ENCODE data around the gene CCDC92B.
A peak's percentile ranks its signal among the peaks of the same experiment; 100 is the strongest.
"Not testable (repeated sequence)": the region's sequence is repeated elsewhere in the genome, so short reads cannot be mapped to it uniquely, and the experiment has no call there.

CCDC92B gene

DNA sequence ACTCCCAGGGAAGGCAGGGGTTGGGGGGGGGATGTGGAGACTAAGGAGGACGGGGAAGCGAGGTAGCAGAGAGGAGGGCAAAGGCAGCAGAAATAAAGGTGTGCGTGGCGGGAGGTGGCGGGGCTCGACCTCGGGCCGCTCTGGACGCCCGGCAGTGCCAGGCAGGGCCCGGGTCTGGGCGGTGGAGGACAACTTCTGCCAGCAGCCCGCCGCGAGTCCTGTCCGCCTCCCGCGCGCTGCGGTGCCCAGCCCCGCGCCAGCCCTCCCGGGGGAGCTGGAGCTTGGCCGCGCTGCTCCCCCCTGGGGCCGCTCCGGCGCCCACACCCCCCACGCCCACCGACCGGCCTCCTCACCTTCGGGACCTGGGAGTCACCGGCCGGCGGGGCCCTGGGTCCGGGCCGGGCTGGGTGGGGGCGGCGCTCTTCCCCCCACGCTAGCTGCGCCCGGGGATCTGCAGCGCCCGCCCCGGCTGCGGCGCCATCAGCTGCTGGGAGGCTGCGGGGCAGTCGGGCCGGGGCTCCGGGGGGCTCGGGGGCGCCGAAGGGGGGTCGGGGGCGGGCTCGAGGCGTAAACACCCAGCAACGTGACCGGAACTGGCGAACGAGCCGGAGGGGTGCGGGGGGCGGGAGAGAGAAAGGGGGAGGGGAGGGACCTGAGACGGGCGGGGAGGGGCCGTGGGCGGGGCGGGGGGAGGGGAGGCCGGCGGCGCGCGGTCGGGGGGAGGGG lies at the start of gene CCDC92B:
Gene CCDC92B (minus strand): TSS at position 595 of the 726 bp plus-strand sequence. CDS start 14,507 bp downstream, outside the sequence.
- DNase-seq, result no peak

DNA sequence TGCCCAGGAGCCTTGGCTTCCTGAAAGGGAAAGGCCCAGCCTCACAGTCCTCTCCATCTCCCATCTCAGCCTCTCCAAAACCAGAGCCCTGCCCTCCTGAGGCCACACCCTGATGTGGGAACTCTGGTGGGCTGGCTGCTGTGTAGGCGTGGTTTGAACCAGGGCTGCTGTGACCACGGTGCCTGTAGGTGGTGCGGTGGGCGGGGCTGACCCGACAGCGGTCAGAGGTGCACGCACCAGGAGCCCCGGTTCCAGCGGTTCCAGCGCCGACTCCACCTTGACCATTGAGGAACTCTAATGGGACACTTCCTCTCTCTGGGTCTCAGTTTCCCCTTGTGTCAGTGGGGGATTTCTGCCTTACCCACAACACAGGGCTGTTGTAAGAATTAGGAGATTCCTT lies 49.2 kb upstream of the CCDC92B start:
- peak; percentile 40 for DNase-seq

DNA sequence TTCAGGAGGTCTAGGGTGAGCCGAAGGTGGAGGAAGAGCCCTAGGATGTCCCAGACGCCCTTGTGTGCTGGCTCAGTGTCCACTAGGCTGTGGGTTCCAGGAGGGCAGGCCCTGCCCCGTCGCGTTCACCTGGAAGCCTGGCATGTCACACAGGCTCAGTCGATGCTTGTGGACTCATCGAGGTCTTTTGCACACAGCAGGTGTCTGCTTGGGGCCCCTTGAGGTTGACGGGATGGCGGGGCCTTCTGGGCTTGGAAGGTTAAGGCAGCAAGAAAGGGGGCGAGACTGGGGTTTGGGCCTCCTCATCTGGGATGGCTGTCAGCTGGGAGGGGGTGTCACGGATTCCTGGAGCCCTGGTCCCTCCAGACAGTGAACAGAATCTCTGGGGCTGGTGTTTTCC lies 48.7 kb upstream of the CCDC92B start:
- no peak for DNase-seq

DNA sequence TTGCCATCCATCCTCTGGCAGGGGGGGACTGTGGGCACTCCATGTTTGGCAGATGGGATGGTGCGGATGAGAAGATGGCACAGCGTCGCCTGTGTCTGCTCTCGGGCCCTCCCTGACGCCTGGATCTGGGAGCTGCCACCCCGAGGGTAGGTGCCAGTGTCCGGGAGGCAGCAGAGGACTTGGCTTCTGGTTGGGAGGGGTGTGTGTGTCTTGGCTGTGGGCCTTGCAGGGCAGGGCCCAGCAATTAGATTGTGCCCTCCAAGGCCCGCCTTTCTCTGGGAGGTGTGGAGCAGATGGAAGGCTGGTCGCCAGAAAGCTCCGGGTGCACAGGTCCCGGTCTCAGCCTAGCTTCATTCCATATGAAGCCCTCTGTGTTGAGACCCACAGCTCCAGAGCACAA lies 48.2 kb upstream of the CCDC92B start:
- DNase-seq, result no peak

DNA sequence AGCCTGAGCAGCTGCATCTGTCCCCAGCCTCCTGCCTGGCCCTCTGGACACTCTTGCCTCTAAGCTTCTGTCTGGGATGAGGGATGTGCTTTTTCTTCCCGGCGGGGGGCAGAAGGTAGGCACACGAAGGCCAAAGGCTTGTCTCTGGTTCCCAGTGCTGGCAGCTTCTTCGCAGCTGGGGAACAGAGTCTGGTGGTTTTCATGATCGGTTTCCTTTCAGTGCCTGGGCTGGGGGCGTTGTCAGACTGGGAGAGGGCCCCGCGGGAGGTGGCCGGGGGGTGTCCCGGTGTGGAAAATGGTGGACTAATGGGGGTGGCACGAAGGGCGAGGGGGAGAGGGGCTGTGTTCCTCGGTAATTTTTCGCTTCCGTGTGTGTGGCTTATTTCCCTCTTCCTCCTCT lies 47.8 kb upstream of the CCDC92B start:
- DNase-seq, result no peak

DNA sequence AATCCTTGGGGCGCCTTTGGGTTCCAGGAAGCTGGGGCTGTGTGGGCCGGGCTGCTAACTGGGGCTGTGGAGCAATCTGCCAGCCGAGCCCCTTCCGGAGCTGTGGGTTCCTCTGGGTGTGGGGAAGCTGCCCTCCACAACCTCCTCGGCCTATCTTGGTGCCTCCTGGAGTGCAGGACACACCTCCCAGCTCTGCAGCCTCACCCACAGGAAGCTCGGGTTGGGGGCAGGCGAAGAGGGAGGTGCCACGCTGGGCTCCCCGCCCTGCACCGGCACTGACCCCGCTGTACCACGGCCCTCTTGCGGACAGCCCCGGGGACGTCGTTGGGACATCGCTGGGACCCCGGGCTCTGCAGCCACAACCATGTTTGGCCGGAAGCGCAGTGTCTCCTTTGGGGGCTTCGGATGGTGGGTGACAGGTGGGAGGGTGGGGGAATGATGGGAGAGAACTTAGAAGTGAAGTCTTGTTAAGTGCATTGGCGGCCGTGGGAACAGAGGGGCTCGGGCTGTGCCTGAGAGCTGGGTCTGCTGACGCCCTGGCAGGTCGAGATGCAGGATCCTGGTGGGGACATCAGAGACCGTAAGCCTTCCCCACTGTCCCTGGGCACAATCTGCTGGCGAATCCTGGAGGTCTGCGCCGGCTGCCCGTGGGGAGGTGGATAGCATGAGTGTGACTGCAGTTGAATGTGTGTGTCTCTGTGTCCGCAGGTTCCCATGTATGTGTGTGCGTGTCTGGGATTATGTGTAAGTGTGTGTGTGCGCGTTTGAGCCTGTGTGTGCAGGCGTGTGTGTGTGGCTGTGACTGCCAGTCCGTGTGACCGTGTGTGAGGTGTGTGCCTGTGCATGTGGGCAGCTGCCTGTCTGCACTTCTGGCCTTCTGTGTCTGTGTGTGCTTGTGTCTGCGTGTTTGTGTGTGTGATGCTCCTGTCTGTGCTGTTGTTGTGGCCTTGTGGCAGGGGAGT lies 47.0 kb upstream of the CCDC92B start, which contains the start of gene RAP1GAP2:
Gene RAP1GAP2 (plus strand): TSS at position 275 of the 962 bp plus-strand sequence. CDS start 90 bp downstream, at position 365.
- peak; percentile 95 for DNase-seq

DNA sequence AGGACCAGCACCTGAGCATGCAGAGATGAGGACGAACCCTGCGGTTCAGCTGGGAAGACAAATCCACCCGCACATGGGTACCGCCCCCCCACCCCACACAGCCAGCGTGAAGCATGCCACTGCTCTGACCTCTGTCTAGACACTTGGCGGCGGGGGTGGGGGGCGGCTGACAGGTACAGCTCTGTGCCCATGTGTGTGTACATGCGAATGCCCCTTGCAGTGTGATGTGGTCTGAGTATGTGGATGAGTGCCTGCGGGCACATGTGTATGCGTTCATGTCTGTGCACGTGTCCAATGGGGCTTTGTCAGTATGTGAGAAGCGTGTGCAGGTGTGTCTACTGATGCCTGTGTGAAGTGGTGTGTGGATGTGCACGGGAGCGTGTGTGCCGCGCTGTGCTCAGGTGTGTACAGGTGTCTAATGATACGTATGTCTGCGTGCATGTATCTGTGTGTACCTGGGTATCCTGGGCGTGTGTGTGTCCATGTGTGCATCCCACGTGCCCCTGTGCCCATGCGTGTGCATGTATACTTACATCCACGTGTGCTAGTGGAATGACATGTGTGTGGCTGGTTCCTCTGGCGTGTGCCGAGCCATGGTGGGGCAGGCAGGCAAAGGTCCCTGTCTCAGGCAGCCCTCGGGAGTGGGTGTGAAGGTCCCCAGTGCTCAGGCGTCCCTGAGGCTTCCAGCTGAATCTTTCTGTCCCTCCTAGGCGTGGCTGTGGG lies 46.1 kb upstream of the CCDC92B start:
- no peak for DNase-seq

DNA sequence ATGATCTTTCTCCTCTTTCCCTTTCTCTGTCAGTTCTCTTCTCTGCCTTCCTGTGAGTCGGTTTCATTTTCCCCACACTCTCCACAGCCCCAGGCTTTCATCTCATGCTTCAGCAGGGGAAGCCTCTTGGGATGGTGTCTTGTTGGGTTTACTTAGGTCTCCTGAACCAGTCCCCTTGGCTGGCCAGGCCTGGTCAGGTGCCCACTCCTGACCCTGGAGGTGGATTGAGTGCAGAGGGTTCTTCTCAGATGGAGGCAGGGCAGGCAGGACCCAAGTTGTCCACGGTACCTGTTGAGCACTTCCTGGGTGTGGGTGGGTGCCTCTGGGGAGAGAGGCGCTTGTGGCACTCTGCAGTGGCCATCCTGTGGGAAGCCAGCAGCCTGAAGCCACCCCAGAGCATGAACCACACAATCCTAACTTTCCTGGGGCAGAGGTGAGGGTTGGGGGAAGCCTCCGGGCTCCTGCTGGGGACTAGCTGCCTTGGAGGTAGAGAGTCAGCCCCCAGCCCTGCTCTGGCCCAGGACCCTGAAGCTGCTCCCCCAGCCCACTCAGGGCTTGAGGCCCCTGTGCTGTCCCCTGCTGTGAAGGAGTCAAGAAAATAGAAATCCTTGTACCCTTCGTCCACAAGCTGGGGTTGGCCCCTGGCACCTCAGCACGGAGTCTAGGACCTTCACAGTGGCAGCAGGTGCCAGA lies 44.8 kb upstream of the CCDC92B start:
- no peak for DNase-seq

DNA sequence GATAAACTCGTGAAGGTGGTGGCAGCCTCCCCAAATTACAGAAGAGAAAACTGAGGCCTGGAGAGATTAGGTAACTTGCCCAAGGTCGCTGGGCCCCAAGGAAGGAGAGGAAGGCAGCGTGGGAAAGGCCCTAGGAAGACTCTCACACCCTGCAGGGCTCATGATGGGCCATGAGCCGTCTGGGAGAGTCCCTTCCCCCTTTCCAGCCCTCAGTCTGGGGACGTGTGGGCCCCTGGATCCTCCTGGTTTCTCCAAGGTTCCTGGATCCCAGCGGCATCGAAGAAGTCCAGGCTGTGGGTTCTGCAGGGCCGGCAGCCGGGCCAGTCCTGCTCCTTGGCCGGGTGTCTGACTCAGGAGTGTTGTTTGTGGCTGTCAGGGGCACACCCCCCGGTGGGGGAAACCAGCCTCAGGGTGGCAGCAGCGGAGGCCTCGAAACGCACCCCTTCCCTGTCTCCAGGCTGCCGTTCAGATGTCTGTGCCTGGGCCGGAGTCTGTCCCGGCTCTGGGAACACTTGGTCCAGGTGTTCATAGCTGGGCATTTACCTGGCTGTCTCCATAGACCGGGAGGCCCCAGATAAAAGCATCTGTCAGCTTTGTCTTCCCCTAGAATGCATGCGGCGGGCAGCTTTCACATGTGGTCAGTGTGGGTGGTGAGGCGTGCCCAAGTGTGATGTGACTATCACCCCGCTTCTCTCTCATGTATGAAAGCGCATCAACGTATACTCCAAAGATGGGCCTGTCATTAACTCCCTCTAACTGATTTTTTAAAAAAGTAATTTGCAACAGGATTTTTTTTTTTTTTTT lies 43.1 kb upstream of the CCDC92B start:
- peak; percentile 31 for DNase-seq

DNA sequence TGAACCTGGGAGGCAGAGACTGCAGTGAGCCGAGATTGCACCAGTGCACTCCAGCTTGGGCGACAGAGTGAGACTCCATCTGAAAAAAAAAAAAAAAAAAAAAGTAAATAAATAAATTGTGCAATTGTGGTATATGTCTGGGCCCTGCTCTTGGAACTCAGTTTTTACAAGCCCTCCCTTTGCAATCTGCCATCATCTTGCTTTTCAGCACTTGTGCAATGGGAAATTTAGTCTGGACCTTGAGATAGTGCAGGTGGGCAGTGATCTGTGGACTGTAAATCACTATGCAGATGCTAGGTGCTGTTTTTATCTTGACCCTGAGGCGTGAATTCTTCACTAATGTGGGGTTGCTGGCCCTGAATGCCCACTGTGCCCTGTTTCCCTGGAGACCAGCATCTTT lies 40.2 kb upstream of the CCDC92B start:
- DNase-seq, result peak; percentile 63

DNA sequence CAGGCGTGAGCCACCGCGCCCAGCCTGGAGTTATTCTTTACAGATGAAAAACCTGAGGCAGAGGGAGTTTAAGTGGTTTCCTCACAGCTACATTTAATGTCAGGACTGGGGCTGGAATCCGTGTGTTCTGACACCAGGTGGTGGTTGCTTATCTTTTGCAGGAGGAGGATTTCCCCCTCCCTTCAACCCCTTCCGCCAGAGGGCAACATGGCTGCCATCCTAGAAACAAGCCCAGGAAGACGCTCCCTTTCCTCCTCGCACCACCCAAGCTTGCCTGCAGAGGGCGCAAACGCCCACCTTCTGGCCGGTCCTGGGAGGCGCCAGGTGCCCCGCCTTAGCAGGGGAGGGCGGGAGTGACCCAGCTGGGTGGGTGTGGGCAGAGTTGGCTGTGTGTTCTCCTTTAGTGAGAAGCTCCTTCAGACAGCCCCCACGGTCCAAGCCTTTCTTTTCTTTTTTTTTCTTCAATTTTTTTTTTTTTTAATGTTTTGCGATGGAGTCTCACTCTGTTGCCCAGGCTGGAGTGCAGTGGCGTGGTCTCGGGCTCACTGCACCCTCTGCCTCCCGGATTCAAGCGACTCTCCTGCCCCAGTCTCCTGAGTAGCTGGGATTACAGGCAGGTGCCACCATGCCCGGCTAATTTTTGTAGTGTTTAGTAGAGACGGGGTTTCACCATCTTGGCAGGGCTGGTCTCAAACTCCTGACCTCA lies 36.9 kb upstream of the CCDC92B start:
- DNase-seq, result peak; percentile 95

DNA sequence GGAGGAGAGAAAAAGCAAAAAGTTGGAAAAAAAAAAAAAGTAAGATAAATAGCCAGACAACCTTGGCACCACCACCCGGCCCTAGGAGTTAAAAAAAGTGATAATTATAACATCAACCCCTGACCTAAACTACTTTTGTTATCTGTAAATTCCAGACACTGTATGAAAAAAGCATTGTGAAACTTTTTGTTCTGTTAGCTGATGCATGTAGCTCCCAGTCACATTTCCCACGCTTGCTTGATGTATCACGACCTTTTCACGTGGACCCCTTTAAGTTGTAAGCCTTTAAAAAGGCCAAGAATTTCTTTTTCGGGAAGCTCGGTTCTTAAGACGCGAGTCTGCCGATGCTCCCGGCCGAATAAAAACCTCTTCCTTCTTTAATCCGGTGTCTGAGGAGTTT lies 35.9 kb upstream of the CCDC92B start:
- DNase-seq, result peak; percentile 90

DNA sequence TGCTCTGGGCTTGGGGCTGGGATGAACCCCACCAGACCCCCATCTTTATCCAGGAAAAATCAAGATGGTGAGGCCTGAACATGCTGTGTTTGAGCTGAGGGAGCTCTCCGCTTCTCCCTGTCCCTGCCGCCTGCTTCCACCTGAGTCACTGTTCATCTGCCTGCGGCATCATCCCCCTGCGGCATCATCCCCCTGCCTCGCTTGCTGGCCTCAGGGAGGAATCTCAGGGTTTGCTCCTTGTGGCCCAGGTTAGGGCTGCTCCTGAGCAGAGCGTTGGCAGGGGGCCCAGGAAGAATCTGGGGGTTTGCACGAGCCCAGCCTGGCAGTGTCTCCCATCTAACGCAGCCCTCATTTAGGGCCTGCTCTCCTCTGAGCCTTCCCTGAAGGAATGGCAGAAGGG lies 35.4 kb upstream of the CCDC92B start:
- DNase-seq, result no peak

DNA sequence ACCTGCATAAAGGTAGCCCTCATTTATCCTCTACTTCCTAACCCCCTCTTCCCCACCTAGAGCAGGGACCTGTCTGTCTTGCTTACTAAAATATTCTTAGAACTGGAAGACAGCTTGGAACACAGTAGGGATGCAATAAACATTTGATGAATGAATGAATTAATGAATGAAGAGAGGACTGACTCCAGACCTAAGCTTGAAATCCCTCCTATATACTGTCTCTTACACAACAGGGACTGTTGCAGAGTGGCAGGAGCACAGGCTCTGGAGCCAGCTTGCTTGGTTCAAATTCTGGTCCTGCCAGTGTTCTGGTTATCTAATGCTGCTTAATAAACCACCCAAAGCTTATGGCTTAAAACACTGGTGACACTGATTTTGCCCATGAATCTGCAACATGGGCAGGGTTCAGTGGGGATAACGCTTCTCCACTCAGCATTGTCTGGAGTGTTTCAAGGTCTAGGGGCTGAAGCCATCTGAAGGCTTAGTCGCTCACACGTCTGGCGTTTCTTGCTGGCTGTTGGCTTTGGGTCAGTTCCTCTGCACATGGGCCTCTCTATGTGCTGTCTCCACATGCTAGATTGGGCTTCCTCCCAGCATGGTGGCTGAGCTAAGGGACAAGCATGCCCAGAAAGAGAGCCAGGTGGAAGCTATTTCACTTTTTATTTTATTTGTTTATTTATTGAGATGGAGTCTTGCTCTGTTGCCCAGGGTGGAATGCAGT lies 34.0 kb upstream of the CCDC92B start:
- DNase-seq, result no peak

DNA sequence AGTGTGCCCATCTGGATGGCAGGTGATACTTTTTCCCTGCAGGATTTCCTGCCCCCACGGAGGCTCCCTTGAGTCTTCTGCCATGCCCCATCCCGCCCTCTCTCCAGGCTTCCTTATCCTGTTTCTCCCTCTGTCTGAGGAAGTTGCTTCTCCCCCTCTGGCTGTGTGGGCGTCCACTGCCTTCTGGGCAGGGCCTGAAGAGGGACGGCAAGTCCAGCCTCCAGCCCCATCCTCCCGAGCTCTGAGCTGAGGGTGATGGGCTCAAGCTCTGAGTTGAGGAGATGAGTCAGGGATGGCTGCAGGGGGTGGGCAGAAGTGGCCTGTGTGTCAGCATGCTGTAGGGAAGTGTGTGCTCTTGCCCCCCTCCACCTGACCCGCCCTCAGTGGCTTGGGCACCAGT lies 32.6 kb upstream of the CCDC92B start:
- DNase-seq, result no peak

DNA sequence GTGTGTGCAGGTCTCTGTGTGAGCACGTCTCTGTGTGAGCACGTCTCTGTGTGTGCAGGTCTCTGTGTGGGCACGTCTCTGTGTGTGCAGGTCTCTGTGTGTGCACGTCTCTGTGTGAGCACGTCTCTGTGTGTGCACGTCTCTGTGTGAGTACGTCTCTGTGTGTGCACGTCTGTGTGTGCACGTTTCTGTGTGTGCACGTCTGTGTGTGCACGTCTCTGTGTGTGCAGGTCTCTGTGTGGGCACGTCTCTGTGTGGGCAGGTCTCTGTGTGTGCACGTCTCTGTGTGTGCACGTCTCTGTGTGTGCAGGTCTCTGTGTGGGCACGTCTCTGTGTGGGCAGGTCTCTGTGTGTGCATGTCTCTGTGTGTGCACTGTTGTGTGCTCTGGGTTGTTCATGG lies 32.1 kb upstream of the CCDC92B start:
- not testable (repeated sequence) for DNase-seq

DNA sequence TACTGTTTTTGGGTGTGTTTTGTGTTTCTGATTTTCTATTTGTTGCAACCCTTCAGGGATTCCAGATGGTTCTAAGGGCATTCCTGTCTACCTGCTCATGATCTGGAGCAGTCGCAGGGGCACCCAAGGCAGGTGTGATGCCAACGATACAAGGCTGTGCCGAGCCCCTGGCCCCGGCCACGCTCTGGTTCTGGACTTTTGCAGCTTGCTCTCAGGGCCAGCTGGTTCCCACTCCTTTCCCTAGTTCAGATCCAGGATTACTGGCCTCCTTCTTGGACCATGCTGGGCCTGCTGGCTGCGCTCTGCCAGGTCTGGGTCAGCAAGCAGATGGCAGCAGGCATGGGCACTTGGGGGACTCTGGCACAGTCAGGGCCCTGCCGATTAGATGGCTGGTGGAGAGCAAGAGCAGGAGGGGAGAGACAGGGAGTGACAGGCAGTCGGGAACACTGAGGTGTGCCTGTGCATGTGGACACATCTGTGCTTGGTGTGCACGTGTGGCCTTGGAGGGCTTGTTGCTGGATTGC lies 31.5 kb upstream of the CCDC92B start:
- DNase-seq, result no peak

DNA sequence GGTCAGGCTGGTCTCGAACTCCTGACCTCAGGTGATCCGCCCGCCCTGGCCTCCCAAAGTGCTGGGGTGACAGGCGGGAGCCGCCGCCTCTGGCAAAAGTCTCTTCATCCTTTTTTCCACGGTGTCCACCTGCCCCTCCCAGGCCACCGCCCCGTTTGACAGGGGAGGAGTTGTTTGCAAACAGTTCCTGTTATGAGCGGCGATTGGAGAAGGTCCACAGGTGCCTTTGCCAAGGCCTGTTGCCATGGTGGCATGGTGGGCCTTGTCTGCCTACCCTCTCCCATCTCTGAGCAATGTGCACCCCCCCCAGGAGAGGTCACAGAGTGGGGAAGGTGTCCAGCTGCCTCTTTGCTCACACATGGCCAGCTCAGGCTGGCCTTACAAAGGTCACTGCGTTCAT lies 30.8 kb upstream of the CCDC92B start:
- DNase-seq, result no peak

DNA sequence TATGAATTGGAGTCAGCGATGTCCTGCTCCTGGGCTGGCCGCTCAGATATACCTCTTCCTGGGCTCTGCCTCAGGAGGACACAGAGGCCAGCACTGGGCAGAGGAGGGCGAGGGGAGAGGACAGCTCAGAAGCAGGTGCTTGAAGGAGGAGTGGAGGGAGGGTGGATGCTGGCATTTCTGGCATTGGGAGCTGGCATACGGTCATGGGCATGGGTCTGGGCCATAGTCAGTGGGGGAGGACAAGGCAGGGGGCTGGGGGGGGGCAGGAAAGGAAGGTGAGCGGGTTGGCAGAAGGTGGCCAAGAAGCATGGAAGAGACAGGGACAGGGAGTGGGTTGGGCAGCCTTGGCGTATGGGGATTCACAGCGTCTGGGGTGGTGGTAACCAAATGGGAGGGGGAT lies 30.1 kb upstream of the CCDC92B start:
- DNase-seq, result no peak

DNA sequence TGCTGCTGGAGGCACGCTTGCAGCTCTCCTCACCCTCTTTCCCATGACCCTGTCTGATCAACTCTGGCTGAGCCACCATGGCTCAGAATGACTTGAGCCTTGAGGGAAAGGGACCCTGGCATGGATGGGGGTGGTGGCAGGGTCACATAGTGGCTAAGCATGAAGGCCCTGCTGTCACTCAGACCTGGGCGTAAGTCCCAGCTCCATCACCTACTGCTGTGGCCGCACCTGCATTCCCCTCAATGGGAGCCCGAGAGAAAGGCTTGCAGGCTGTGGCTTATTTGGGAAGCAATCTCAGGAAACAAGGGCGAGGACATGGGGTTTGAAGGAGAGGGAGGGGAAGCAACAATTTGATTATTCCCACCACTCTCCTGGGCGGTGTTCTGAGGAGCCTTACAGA lies 29.0 kb upstream of the CCDC92B start:
- DNase-seq, result no peak
